Measurements from ENCODE around the gene NRG3.

The NRG3 gene

DNA sequence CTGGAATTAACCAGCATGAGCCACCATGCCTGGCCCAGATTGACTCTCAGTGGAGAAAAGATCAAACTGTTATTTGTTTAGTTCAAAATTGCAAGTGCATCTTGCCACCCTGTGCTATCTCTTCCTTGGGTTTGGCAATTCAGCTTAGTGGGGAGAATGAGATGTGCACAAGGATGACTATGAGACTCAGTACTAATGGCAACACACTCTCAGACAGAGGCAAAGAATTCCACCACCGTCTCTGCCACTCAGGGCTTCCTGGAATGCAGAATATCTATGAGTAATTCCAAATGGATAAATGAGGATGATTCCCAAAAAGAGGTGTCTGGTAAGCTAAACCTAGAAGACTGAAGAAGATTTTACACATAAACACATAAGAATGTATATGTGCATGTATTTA lies 525.8 kb downstream of the NRG3 start:
- DNase-seq, result no peak

DNA sequence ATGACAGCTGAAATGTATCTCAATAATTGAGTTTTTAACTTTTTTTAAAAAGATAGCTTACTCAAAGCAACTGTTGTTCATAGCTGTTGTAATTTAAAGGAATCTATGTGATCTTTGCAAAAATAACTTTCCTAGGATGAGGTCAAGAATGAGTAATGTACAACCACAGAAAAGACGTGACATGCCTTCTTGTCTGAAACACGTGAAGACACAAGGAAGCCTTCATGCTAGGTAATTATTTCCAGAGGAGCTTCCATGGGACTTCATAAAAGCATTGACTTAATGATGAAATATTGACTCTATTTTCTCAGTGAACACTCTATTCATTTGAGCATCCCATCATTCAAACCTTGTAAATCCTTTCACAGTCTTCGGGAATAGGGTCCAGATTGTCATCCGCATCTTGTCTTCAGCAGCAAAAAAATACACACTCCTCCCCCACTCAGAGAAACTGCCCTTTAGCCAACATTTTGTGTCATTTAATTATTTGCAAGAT lies 528.0 kb downstream of the NRG3 start:
- no peak for DNase-seq

DNA sequence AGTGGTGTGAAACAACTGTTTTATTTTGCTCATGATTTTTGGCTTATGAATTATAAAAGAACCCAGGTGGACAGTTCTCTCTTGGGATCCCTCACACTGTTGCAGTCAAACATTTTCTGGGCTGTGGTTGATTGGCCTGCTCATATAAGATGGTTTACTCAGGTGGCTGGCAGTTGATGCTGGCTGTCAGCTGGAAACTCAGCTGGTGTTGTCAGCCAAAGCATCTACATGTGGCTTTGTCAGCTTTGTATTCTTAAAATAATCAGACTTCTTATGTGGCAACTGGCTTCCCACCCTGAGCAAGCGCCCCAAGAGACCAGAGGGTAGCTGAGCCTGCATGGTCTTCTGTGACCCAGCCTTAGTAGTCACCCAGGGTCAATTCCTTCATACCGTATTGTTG lies 534.7 kb downstream of the NRG3 start:
- DNase-seq, result no peak

DNA sequence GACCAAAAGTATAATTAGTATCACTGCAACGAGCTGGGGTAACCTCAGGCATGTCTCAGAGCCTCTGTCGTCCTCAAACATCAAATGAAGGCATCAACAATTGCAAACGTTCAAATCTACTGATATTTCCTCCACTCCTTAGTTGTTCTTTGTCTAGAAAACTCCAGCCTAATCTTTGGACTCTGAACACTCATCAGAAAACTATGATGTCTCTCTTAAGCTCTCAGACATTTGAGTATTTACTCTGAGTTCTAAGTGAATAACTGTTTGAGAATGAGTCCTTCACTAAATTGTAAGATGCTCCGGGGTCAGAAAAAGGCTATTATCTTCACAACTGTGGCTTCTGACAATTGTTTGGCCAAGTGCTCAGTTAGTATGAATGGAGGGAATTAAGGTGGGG lies 536.4 kb downstream of the NRG3 start:
- DNase-seq, result no peak

DNA sequence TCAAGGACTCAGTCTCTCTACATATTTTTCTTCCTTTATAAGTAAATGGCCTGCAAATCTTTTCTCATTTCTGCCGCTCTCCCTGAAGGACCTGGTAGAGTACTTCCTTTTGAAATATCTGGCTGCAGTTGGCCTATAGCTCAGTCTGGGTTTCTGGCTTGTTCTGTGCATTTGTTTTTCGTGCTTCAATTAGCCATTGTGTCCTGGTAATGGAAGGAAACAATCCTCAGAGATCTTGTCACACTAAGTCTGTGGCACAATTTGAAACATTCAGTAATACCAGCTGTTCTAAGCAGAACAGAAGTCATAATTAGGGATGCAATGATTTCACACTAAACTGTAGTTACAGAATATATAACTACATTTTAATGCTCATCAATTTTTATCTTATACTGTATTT lies 545.0 kb downstream of the NRG3 start:
- DNase-seq, result no peak

DNA sequence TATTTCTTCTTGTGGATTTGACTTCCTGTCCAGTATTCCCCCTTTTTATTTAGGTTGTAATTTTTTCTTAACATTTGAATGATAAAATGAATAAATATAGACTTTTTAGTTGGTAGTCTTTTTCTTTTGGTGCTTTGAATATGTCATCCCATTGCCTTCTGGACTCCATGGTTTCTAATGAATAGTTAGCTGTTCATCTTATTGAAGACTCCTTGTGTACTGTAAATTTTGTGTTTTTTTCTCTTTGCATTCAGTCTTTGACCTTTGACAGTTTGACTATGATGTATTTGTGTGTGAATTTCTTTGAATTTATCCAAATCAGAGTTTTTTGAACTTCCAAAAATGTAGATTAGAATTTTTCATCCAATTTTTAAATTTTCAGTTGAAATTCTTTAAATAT lies 554.3 kb downstream of the NRG3 start:
- no peak for DNase-seq

DNA sequence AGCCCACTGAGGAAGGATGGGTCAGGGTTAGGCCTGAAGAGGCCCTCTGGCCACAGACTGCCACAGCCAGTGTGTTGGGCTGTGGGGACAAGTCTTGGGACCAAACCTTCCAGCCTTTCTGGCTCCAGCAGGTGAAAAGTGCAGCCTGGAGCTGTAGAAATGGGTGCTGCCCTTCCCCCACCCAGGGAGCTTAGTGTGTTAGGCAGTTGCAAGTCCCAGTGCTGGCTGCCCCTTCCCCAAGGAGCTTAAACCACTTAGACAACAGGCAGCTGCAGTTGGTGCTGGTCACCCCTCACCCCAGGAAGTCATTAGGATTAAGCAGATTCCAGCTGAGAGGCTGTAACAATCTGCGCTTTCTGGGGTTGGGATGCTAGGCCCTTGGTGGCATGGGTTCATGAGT lies 563.3 kb downstream of the NRG3 start:
- DNase-seq, result no peak

DNA sequence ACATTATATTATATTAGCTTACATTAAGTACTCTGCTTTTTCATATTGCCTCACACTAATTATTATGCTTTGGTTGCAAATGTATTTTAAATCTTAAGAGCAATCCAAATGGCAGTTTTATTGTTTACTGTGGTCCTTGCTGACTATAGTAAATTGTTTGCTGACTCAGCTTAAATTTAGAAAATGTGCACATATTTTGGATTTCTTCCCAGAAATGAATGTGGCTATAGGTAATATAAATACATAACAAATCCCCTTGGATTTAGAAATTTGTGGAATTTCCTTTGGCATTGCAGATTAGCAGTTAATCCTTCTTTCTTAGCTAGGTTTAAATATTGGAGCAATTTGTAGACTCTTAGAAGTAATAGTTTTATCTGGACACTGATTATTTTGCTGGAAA lies 565.8 kb downstream of the NRG3 start:
- no peak for DNase-seq

DNA sequence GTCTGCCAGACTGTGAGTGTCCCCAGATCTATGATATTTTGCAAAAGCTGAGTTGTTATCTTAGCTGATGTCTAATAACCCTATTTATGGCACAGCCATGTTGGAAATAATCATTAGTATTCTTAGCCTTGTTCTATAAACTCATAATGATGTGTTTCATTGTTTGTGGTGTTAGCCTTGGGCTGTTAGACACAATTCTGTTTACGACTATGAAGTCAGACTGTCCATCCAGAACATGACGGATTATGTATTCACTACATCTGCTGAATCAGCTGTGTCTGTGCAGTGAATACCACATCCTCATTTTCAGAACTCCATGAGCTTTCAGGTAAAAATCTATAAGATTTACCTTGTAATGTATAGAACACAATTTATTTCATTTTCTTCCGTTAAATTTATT lies 577.1 kb downstream of the NRG3 start:
- DNase-seq, result no peak

DNA sequence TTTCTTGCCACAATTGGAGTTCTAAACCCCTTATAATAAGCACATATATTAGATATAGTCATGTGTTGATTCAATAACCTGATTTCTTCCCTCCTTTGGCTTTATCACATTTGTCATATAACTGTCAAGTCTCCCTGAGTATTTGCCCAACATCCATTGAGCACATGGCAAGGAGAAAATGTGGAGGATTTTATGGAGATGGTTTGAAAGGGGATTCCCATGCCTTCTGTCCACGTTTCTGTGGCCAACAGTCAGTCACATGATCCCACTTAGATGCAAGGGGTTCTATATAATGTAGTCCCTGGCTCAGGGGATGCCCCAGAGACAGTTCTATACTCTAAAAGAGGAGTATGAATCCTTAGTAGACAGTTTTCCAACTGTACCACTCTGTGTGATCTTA lies 577.7 kb downstream of the NRG3 start:
- DNase-seq, result no peak

DNA sequence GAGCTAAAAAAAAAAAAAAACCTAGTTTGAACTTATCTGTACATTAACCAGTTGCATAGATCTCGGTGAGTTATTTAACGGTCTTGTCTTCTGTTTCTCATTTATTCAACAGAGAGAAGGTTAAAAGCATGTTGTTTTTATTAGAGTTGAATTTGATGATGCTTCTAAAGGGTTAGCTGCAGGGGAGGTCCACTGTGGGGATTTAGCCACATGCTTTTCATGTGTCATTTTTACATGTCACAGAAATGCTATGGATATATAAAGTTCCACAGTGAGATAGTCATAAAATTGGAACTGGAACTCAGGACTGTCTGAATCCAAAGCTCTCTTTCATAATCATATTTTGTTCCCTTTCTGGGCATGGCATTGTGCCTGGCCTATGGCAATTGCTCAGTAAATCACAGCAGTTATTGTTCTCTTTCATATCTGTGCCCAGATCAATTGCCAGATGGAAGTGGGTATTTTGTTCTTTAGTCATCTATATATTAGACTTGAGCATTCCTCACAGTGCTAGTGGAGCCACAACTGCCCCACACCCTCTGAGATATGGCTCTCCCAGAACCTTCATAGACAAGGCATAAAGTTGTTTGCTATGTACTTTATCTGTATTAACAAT lies 578.8 kb downstream of the NRG3 start:
- no peak for DNase-seq

DNA sequence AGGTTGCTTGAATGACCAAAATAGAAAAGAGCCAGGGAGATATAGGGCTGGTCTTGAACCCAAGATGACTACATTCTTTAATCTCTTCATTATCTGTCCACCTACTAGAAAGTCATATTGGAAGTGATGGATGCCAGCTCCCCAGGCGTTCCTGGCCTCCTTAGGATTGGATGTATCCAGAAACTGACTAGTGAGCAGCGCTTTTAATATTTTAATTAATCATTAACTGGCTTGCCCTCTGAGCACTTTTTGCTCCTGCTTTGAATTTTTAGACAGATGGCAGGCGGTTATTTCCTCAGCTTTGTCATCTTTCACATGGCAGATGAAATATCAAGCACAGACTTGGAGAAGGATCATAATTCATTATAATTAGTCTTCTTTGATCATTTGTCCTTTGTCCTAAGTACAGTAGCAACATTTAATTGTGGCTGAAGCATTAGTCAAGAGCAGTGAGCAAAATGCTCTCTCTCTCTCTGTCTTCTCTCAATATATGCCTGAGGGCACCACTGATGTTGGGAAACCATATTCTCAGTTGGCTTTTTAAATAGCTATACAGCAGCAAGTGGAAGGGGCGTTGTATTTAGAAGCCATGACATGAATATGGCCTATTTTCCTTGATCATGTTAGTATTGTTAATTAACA lies 588.0 kb downstream of the NRG3 start:
- DNase-seq, result no peak

DNA sequence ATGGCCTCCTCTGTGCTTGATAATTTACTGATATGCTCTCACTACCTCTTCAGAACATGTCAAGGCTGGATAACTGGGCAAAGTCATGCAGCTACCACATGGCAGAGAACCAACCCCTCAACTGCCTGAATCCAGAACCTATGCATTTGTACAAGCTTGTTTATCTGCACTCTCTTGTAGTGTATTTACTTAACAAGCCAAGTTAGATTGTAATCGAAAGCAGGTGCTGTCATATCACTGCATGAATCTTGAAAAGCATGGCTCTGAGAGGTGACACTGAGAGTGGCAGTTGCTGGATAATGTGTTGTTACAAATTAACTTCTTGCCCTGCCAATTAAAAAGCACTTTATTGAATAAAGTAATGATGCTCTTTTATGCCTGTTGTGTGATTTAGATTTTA lies 588.6 kb downstream of the NRG3 start:
- DNase-seq, result no peak

DNA sequence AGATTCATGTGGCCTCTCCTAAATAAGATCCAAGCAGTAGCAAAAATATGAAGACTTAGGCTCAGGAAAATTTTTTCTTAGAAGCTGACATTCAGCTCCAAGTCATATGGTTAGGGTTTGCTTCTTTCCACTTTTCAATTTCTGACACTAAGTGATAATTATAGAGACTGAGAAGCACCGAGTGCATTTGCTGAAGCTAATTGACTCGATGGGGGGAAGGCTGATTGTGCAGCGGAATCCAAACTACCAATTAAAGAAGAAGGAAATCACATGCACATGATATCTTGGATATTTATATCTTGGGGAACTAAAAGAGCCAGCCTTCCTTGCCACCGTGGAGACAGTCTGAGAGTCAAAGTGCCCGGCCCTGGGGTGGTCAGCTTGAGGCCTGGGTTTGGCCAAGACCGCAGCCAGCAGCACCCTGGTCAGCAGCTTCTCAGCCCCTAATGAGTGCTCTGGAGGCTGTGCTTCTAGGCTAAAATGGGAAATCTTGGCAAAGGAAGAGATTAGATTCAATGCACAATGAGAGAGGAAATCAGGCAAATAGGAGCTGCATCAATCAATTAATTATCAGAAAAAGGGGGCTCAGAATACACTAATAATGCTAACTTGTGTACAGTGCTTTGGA lies 589.3 kb downstream of the NRG3 start:
- DNase-seq, result no peak

DNA sequence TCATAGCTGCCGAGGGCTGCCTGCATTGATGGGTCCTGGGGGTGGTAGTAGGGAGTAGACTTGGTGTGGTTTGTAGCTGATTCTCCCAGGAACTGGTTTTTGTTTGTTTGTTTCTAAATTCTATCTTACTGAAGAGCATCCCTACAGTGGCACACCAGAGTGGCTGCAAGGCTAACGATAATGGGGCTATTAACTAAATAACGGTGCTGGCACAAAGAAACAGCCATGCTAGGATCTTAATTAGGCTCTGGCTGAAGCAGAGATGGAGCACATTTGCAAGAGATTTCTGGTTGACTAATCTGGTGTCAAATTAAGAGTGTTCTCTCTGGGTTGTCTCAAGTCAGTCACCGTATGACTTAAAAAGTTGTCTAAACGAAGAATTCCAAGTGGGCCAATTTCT lies 590.0 kb downstream of the NRG3 start:
- no peak for DNase-seq

DNA sequence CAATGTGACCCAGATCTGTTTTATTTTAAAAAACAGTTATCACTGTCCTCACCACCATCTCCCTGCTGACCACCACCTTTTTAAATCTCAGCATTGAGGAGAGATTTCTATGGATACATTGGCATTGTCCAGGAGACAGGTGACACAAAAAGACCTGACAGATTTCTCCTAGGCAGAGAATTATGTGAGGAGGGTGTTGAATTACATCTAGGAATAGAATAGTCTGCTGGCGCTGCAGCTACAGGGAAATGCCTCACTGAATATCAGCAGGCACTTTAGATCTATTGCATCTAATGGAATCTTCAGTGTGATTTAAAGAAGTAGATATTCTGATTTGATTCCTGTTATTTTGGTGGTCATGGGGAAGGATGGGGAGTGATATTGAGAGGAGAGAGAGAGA lies 593.5 kb downstream of the NRG3 start:
- no peak for DNase-seq

DNA sequence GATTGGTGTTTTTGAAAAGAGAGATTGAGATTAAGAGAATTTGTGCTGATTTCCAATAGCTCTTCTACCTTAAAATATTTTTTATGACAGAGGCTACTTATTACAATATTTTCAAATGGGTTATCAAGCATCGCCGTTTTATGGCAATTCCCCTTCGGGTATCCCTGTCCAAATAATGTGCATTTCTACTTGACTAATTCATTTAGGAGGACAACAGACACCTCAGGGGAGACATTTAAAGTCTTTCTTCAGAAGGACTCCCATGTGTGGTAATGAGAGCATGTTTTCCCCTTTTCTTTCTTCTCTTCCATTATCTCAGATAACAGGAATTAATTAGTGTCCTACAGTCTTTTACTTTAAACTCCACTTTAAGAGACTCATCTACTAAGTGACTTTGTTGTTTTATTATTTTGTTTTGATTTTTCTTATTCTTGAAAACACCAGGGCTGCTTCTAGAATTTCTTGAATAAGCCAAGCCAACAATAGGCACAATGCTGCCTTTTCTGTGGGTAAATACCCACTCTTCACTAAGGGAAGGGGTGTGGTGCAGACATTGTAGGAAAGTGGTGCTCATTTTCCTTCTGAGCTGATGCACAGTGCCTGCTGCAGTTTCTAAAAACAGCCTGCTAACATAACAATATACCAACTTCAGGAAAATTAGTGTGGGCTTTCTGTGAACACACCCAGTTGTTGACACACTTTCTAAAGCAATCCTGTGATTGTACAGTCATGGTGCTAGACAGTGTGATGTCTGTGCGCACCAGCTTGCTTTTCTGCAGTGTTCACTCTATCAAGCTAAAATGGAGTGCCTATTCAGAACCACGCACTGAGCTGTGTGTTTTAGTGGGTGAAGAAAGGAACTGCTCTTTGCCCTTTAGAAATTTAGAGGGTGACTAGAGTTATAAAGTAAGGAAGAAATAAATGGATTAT lies 597.7 kb downstream of the NRG3 start:
- no peak for DNase-seq

DNA sequence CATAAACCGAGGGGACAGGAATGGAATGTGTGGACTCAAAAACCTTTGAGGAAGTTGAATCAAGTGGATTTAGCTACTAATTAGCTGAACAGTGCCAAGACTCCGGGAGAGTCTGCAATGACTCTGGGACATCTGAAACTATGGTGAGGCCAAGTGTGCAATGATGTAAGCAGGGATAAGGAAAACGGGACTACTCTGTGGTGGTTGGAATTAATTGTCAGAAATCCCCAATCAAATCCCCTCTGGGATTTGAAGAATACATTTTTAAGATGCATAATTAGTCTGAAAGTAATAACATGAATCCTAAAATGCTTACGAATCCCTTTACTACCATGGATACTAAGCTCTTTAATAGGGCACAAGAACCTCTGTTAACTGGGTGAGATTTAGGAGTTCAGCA lies 602.8 kb downstream of the NRG3 start:
- DNase-seq, result no peak

DNA sequence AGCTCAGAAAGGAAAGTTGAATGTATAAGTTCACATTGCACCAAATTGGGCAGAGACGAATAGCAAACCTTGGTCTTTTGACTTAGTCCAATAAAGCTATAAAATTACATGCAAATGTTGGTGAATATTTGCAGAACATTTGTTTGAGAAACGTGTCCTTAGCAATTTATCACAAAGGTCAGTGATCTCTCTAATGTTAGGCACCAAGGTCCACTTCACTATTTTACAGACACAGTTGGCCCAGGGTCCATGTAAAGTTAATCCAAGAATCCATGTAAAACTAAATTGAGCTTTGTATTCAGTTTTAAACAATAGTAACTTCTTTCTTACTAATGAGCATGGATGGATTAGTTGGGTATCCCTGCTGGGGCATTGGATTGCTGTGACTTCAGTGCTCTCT lies 617.7 kb downstream of the NRG3 start:
- DNase-seq, result no peak

DNA sequence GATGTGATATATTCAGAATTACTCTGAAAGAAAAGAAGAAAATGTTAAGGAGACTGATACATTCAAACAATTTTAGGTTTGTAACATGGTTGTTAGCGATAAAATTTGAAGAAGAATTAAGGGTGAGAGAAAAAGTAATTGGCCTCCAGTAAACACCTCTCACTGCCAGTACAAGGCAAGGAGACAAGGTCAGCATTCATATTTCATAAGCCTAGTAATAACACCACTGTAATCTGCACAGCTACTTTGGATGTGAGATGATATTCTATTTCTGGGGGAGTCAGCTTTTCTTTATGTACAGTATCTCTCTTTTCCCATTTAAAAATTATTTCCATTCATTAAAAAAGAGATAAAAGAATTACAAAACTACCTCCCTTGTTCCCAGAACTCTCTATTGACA lies 621.1 kb downstream of the NRG3 start:
- DNase-seq, result no peak

DNA sequence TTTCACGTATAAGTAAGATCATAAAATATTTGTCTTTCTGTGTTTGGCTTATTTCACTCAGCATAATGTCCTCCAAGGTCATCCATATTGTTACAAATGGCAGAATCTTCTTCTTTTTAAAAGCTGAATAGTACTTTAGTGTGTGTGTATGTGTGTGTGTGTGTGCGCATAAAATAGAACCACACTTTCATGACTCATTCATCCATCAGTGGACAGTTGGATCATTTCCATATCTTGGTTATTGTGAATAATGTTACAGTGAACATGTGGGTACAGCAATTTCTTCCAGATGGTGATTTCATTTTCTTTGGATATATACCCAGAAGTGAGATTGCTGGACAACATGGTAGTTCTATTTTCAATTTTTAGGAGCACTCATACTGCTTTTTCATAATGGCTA lies 622.4 kb downstream of the NRG3 start:
- no peak for DNase-seq

DNA sequence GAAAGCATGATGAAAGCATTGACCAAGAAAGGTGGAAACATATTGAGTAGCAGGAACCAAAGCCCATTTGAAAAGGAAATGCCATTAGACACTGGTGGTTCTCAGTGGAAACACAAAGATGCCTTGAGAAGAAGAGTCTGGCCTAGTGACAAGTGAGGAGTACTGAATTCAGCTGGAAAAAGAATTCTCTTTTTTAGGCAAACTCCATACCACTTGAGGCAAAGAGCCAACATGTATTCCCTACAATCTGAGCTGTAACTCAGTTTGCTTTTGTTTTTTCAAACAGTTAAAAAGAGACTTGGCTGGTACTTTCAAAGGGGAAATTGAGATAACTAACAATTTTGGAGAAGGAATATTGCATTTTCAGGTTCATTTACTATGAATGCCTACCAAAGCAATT lies 624.0 kb downstream of the NRG3 start:
- DNase-seq, result no peak

DNA sequence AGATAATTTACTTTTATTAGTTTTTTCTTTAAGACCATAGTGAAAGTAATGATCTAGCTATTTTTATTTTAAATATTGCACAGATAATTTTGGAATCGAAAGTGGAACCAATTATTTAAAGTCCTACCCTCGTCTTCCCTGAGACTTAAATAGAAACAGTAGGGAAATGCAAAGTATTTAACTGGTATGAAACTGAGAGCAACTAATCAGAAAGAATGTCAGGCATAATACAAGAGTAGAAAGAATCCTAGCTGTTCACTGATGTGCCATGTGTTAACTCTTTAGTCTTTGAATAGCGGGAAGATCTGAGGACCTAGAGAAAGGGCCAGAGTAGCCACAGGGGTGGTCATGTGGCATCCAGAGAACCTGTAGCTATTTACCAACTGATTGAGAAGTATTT lies 630.0 kb downstream of the NRG3 start:
- no peak for DNase-seq
